Measurements from ENCODE around the gene KMT2E. TPM values are rescaled to one million over a fixed set of nuclear protein-coding genes. Genes with fewer than 3 reads are reported as not detected.
A peak's percentile ranks its signal among the peaks of the same experiment; 100 is the strongest.

Gene KMT2E
- total RNA-seq, 6 experiments from 2014 or later: 39.7 to 53.4 (median 50.1) TPM

DNA sequence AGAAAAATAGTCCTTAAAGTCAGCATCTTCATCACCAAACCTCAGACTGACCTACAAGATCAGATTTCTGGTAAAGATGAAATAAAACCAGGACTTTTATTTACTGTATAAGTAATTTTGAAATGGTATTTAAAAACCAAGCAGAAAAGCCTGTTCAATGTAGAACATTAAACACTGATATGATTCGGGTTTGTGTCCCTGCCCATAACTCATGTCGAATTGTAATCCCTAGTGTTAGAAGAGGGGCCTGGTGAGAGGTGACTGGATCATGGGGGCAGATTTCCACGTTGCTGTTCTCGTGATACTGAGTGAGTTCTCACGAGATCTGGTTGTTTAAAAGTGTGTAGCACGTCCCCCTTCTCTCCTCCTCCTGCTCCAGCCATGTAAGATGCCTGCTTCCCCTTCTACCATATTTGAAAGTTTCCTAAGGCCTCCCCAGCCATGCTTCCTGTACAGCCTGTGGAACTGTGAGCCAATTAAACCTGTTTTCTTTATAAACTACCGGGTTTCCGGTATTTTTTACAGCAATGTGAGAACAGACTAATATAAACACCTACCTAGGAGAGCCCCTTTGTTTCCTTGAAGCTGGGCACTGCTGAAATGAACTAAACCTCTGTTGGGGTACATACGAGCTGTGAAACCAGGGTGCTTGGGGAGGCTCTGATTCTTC lies 120.1 kb downstream of the KMT2E start:
- Mint-ChIP-seq H3K9me3 (no peaks in the 10 kb centered on the region), H3K4me3 (no peak overlapping the region), H3K4me1 (ENCODE audit: low read depth) (peaks cover 29% of the 10 kb centered on the region), H3K36me3 (ENCODE audit: low read depth) (peaks cover 10% of the 10 kb centered on the region), H3K27me3 (ENCODE audit: insufficient read depth) (no peaks in the 10 kb centered on the region), H3K27ac (no peak overlapping the region; the same call in 1 of the 2 replicates)
- DNase-seq: no peak
- TF ChIP-seq CTCF (IDR thresholded peaks at IDR 0.05): no peak

GRCh38 chr7:105136221-105136620 lies 122.2 kb downstream of the KMT2E start:
- H3K36me3 Mint-ChIP-seq (ENCODE audit: low read depth): peaks cover 8% of the 10 kb centered on the region
- H3K27me3 Mint-ChIP-seq (ENCODE audit: insufficient read depth): no peaks in the 10 kb centered on the region
- DNase-seq: peak; percentile 28

DNA sequence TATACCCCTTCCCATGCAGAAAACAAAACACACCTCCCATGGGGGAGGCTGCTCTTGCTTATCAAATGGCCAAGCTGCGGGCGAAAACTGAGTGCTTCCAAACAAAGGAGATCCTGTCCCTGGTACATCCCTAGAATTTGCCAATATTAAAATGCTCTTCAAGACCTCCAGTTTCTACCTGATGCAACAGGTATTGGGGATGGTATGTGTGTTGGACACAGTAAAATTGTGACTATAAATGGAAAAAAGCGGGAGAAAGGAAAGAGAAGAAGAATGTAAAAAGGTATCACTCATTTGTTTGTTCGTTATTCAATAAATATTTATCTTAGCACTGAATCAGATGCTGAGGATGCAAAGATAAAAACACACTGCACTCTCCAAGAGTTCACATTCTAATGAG lies 123.9 kb downstream of the KMT2E start:
- no peak overlapping the region for H3K4me3 Mint-ChIP-seq

More at GRCh38 chr7:105136221-105136620, 122.2 kb downstream of the KMT2E start:
- H3K4me1 Mint-ChIP-seq (ENCODE audit: low read depth): peaks cover 25% of the 10 kb centered on the region
- no peaks in the 10 kb centered on the region for H3K9me3 Mint-ChIP-seq
- H3K4me3 Mint-ChIP-seq: no peak overlapping the region
- peak overlapping the region; percentile 1; the same call in 1 of the 2 replicates for H3K27ac Mint-ChIP-seq
- peak; percentile 56 for TF ChIP-seq CTCF (IDR thresholded peaks at IDR 0.05)

GRCh38 chr7:105139381-105139780 lies 125.4 kb downstream of the KMT2E start:
- Mint-ChIP-seq H3K9me3 (no peaks in the 10 kb centered on the region), H3K4me1 (ENCODE audit: low read depth) (peaks cover 17% of the 10 kb centered on the region), H3K36me3 (ENCODE audit: low read depth) (peaks cover 24% of the 10 kb centered on the region), H3K4me3 (no peak overlapping the region), H3K27me3 (ENCODE audit: insufficient read depth) (no peaks in the 10 kb centered on the region), H3K27ac (peak overlapping the region; percentile 4; the same call in 1 of the 2 replicates)
- no peak for DNase-seq
- TF ChIP-seq CTCF (IDR thresholded peaks at IDR 0.05): no peak

More for the DNA sequence above, 123.9 kb downstream of the KMT2E start:
- H3K36me3 Mint-ChIP-seq (ENCODE audit: low read depth): peaks cover 18% of the 10 kb centered on the region
- H3K27me3 Mint-ChIP-seq (ENCODE audit: insufficient read depth): no peaks in the 10 kb centered on the region
- H3K4me1 Mint-ChIP-seq (ENCODE audit: low read depth): peaks cover 17% of the 10 kb centered on the region
- no peak for DNase-seq
- no peak overlapping the region for H3K27ac Mint-ChIP-seq
- TF ChIP-seq CTCF (IDR thresholded peaks at IDR 0.05): no peak
- H3K9me3 Mint-ChIP-seq: no peaks in the 10 kb centered on the region

GRCh38 chr7:105141068-105141467 lies 127.1 kb downstream of the KMT2E start:
- peak; percentile 14 for DNase-seq
- peaks cover 15% of the 10 kb centered on the region for H3K4me1 Mint-ChIP-seq (ENCODE audit: low read depth)
- TF ChIP-seq CTCF (IDR thresholded peaks at IDR 0.05): peak; percentile 66
- H3K4me3 Mint-ChIP-seq: no peak overlapping the region
- H3K27ac Mint-ChIP-seq: no peak overlapping the region
- H3K27me3 Mint-ChIP-seq (ENCODE audit: insufficient read depth): no peaks in the 10 kb centered on the region
- no peaks in the 10 kb centered on the region for H3K9me3 Mint-ChIP-seq
- H3K36me3 Mint-ChIP-seq (ENCODE audit: low read depth): peaks cover 26% of the 10 kb centered on the region
